HG03025 (cell line): Measurements from ENCODE around the gene PTX4.
A peak's percentile ranks its signal among the peaks of the same experiment; 100 is the strongest.

Experiments used
- ATAC-seq: cut with Tn5 transposase; IDR thresholded peaks from one replicate; pipeline ENCODE4 v1.9.1; 2021; ENCODE audit warnings: mild to moderate bottlenecking, moderate library complexity; ENCODE audit not compliant: unreplicated experiment, low FRiP score

Gene PTX4

GRCh38 chr16:1501630-1502029 lies 12.9 kb upstream of the PTX4 start:
- ATAC-seq, result no peak

- no peak for ATAC-seq
These were observed 11.9 kb upstream of the PTX4 start for GRCh38 chr16:1500465-1501150.

DNA sequence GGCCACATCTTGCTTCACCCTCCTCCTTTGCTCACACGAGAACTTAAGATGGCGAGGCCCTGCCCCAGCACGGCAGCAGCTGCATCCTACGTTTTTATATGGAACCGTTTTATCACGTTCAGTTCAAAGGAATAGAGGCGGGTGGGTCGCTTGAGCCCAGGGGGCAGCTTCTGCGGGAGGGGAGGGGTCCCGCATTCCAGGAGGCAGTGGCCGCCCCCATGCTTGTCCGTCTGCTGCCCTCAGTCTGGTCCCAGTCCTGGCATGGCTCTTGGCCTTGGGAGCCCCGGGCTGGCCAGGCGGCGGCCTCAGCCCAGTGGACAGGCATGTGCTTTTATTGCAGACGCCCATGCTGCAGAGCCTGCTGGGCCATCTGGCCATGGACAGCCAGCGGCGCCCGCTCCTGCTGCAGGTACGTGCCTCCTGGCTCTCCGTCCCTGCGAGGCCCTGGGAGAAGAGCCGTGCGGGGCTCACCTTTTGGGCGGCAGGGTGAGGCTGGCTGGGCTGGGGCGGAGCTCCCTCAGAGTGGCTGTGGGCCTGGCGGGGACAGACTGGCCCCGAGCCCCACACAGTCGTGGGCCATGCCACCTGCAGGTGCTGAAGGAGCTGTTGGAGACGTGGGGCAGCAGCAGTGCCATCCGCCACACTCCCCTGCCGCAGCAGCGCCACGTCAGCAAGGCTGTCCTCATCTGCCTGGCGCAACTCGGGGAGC lies 11.2 kb upstream of the PTX4 start:
- no peak for ATAC-seq

DNA sequence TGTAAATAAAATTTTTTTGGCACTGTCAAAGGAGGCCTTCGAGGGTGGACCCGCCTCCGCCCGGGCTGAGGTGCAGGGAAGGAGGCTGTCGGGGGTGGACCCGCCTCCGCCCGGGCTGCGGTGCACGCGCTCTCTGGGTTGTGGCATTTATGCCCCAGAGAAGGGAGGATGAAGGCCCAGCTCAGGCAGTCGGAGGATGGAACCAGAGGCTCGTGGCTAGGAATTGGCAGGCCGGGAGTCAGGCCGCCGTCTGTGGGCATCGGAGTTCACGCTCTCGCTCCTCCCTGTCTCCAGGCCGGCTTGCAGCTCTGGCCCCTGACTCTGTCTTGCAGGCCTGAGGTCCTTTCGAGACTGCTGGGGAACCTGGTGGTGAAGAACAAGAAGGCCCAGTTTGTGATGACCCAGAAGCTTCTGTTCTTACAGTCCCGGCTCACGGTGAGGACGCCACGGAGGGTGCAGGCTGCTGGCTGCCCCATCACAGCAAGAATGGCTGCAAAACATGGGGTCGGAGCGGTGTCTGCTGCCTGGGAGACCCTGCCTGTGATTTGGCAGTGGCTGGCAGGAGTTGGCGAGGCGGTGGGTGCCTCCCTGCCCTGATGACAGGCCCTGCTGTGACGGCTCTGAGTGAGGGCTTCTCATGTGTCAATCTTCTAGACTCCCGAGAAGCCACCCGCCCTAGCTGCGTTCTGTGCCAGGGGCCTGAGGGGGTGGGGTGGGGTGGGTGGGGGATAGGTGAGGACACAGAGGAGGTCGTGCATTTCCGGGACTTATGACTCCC lies 10.3 kb upstream of the PTX4 start:
- ATAC-seq, result no peak

- ATAC-seq, result no peak
These were observed 8.4 kb upstream of the PTX4 start for GRCh38 chr16:1497014-1497598.

DNA sequence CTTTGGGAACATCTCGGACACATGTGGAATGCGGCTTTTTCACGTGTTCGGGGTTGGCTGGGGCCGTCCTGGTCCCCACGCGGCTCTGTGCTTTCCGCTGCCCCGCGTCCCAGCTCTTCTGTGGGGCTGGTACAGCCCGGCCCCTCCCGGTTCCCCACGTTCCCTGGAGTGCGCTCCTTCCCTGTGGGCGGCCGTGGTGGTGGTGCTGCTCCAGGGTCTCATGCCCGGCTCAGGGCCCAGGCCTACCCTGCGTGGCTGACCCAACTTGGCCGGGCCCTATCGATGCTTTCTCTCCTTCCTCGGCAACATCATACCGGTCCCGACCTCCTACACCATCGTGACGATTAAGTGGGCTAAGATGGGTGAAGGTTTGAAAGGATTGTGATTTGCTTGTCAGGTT lies 7.7 kb upstream of the PTX4 start:
- ATAC-seq, result no peak

GRCh38 chr16:1495889-1496262 lies 7.1 kb upstream of the PTX4 start:
- no peak for ATAC-seq

- ATAC-seq, result no peak
These were observed 6.6 kb upstream of the PTX4 start for GRCh38 chr16:1495211-1495888.

GRCh38 chr16:1494711-1495110 lies 6.0 kb upstream of the PTX4 start:
- no peak for ATAC-seq

DNA sequence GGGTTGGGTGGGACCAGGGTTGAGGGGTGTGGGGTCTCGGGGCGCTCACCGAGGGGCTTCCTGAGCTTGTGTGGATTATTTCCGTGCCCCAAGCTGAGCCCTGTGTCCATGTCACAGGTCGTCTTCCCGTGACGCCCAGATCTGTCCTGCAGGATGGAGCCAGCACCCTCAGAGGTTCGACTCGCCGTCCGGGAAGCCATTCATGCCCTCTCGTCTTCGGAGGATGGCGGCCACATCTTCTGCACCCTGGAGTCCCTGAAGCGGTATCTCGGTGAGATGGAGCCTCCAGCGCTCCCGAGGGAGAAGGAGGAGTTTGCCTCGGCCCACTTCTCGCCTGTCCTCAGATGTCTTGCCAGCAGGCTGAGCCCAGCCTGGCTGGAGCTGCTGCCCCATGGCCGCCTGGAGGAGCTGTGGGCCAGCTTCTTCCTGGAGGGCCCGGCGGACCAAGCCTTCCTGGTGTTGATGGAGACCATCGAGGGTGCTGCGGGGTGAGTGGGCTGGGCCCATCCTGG lies 5.4 kb upstream of the PTX4 start:
- ATAC-seq, result no peak

DNA sequence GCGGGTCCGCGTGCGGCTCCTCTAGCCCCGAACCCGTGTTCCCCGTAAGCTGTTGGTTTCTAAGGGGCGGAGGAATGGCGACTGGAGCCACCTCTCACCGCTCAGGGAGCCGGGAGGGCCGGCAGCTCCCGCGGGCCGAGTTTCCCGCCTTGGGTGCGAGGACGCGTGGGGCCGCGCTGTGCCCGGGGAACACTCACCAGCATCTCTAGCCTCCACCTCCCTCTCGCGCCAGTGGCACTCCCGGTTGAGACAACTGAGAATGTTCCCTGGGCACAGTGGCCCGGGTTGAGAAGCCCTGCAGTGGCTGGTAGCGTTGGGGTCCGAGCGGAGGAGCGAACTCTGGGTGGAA lies 5.0 kb upstream of the PTX4 start:
- no peak for ATAC-seq

DNA sequence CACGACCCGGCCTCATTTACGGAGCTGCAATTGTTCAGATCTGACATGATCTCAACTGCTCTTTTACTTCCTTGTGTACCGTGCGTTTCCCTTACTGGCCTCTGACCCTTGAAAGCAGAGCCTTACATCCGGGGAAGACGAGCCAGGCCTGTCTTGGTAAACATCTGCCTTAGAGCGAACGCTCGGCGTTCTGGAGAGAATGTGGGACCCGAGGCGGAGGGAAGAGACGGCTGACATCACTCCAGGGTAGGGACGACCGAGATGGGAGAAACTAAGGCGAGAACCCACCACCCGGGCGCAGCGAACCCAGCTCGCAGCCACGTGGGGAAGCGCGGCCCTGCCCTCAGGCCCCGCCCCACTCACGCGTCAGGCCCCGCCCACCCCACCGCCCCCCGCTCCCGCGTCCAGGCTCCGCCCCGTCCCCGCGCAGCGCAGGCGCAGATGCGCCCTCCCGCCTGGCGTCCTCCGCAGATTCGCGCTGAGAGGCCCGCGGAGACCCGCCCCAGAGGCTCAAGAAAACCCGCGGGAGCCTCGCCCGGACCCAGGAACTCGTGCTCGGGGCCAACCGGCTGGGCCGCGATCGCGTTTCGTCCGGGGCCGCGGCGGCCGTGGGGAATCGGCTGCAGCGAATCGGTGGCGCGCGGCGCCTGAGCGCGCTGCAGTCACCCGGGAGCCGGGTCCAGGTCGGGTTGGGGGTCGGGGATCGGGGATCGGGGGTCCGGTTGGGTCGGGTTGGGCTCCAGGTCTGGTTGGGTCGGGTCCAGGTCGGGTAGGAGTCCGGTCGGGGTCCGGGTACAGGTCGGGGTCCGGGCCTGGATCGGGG lies 4.4 kb upstream of the PTX4 start, which contains the start of gene TELO2:
Gene TELO2, plus strand, starts transcription at position 438 of the 823 bp plus-strand sequence. CDS start 922 bp downstream, outside the sequence.
- ATAC-seq, result peak; percentile 54

DNA sequence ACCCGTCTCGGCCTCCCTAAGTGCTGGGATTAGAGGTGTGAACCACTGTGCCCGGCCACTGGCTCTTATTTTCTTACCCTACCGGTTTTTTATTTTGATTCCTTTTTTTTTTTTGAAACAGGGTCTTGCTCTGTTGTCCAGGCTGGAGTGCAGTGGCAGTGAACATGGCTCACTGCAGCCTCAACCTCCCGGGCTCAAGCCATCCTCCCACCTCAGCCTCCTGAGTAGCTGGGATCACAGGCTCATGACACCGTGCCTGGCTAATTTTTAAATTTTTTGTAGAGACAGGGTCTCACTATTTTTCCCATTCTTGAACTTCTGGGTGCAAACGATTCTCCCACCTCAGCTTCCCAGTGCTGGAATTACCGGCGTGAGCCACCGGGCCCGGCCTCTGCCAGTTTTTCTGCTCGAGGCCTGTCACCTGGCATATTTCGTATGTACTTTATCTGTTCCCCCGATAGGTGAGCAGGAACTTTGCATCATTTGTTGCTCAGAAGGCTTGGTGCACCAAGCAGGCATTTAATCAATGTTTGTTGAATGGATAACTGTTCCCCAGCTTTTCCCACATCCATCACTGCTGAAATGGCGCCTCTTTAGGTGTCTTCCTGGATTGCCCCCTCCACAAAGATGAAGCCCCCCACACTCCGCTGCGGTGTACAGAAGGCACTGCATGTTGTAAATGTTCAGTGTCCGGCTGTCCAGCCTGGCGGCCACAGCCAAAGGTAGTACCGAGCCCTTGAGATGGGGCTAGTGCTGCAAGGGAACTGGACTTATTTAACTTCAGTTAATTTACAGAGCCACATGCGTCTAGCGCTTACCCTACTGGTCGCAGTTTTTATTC lies 3.6 kb upstream of the PTX4 start:
- no peak for ATAC-seq

DNA sequence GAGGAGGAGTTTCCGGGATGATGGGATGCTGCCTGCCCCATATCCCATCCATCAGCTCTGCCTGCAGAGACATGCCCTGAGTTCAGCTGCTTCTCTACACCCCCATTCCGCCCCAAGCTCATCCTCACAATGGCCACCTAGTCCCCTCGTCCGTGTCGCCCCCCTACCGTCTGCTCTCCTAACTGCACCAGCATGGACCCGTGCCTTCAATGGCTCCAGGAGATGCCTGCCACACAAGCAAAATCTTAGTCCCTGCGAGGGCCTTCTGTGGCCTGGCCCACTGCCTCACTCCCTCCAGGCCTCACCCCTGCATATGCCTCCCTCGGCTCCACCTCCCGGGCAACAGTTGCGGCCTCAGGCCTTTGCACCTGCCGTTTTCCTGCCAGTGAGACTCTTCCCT lies 2.6 kb upstream of the PTX4 start:
- ATAC-seq, result no peak

GRCh38 chr16:1489077-1489476 lies 333 bp upstream of the PTX4 start:
- no peak for ATAC-seq

DNA sequence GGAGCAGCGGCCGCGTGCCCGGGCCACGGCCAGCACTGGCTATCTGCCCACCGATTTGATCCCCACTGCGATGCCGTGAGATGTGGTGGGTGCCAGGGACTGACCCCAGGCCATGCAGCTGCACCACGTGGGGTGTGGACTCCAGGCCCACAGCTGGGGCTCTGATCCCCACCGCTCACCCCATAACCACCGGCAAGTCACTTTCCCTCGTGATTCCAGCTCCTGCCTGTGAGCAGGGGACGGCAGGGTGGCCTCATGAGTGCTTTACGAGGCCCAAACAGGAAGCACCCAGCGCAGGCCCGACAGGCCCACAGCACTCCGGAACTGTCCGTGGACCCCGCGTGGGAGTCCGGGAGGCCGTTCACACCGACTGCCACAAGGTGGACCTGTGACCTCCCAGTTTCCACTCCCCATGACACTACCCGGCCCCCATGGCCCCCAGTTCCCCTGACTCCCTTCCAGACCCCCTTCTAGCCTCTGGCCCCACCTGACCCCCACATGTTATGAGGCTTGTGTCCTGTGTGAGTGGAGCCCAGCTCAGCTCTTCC lies 616 bp downstream of the PTX4 start:
- ATAC-seq, result no peak

GRCh38 chr16:1487395-1488053 lies 1.2 kb downstream of the PTX4 start:
- ATAC-seq, result no peak
